ENCODE results near the gene UHRF2. TPM values are rescaled to one million over a fixed set of nuclear protein-coding genes. Genes with fewer than 3 reads are reported as not detected.

The UHRF2 gene
- total and polyA plus RNA-seq, 7 experiments from 2014 or later, result 11.4 to 117 (median 95.2) TPM

DNA sequence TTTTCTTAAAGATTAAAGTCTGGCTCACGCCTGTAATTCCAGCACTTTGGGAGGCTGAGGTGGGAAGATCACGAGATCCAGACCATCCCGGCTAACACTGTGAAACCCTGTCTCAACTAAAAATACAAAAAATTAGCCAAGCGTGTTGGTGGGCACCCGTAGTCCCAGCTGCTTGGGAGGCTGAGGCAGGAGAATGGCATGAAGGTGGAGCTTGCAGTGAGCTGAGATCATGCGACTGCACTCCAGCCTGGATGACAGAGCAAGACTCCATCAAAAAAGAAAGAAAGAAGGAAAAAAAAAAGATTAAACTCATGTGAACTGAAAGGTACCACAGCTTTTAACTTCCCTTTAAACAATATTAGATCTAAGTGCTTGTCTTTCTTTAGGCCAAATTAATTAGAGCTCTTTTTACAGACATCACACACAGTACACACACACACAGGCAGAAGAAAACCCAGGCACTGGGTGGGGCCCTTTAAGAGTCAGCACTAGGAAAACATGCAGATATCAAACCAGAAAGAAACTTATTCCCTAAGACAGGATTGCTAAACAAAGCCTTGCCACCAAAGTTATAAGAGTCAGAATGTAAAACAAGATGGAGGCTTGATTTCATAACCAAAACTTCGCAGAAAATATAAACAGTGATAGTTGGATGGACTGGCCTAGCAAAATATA, 29.3 kb upstream of the UHRF2 start:
- no peaks in the 10 kb centered on the region for H3K4me1 Mint-ChIP-seq
- no peaks in the 10 kb centered on the region for H3K36me3 ChIP-seq (ENCODE audit: control insufficient read depth in 2 of 3, insufficient read depth in 3 of 3, low read length in 3 of 3)
- intact Hi-C loops (cut with micrococcal nuclease), result no loop called here
- no peaks in the 10 kb centered on the region for H3K27me3 ChIP-seq (ENCODE audit: control insufficient read depth in 2 of 2, insufficient read depth in 2 of 2, low read length in 2 of 2)
- H3K27ac ChIP-seq (ENCODE audit: low read depth, low read length), result no peak overlapping the region
- H3K4me3 ChIP-seq (ENCODE audit: low read length), result no peak overlapping the region
- no peak overlapping the region for H3K27ac Mint-ChIP-seq
- POLR2A ChIA-PET, result interaction anchor here (1.1 kb wide), 1 partner anchor 30 kb away, joined by 4 read pairs; the partner anchor contains the start of gene UHRF2
- H3K27me3 Mint-ChIP-seq, result peaks cover 0 to 15% (median 0%) of the 10 kb centered on the region in 5 donors
- H3K36me3 Mint-ChIP-seq, result peaks cover 0 to 2% (median 0%) of the 10 kb centered on the region in 5 donors
- no peaks in the 10 kb centered on the region for H3K9me3 ChIP-seq (ENCODE audit: control insufficient read depth in 2 of 3, low read length in 3 of 3)
- H3K4me1 ChIP-seq (ENCODE audit: control insufficient read depth in 2 of 2, insufficient read depth in 2 of 2, low read length in 2 of 2), result no peaks in the 10 kb centered on the region
- H3K9me3 Mint-ChIP-seq, result peaks cover 0 to 11% (median 6%) of the 10 kb centered on the region in 11 donors
- DNase-seq (no peak), ATAC-seq (no peak)
- no peak overlapping the region for H3K4me3 Mint-ChIP-seq
- CTCF ChIA-PET, result no interaction called here

DNA sequence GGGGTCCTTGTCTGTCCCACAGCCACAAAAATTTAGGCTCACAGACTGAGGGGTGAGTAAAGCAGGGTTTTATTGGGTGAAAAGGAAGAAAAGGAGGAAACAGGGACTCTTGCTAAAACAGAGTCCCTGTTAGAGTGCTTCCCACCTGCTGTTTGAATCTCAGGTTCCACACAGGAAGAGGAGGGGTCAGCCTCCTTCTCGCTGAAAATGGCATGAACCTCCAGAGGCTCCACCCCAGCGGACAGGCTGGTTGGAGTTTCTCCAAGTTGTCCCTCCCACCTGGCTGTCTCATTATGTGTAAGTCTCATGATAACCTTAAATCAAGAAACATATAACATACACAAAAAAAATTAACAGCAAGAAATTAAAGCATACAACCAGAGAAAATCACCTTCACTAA, 28.3 kb upstream of the UHRF2 start:
- intact Hi-C loops (cut with micrococcal nuclease), result no loop called here
- Mint-ChIP-seq H3K9me3 (peaks cover 0 to 10% (median 6%) of the 10 kb centered on the region in 11 donors), H3K36me3 (peaks cover 0 to 2% (median 0%) of the 10 kb centered on the region in 5 donors), H3K27ac (no peak overlapping the region), H3K27me3 (peaks cover 0 to 10% (median 0%) of the 10 kb centered on the region in 5 donors), H3K4me1 (no peaks in the 10 kb centered on the region), H3K4me3 (no peak overlapping the region)
- ChIA-PET POLR2A (no interaction called here), CTCF (interaction anchor here (0.6 kb wide), 1 partner anchor 401 kb away, joined by 3 read pairs; no protein-coding TSS in a partner anchor)
- Histone ChIP-seq H3K36me3 (ENCODE audit: control insufficient read depth in 2 of 3, insufficient read depth in 3 of 3, low read length in 3 of 3) (no peaks in the 10 kb centered on the region), H3K4me3 (ENCODE audit: low read length) (no peak overlapping the region), H3K4me1 (ENCODE audit: control insufficient read depth in 2 of 2, insufficient read depth in 2 of 2, low read length in 2 of 2) (no peaks in the 10 kb centered on the region), H3K9me3 (ENCODE audit: control insufficient read depth in 2 of 3, low read length in 3 of 3) (no peaks in the 10 kb centered on the region), H3K27ac (ENCODE audit: low read depth, low read length) (no peak overlapping the region), H3K27me3 (ENCODE audit: control insufficient read depth in 2 of 2, insufficient read depth in 2 of 2, low read length in 2 of 2) (no peaks in the 10 kb centered on the region)
- no peak for ATAC-seq
- no peak for DNase-seq

- H3K27ac ChIP-seq (ENCODE audit: low read depth, low read length), result no peak overlapping the region
- CTCF ChIA-PET, result no interaction called here
- H3K36me3 Mint-ChIP-seq, result no peaks in the 10 kb centered on the region
- no peaks in the 10 kb centered on the region for H3K4me1 Mint-ChIP-seq
- no peaks in the 10 kb centered on the region for H3K27me3 ChIP-seq (ENCODE audit: control insufficient read depth in 2 of 2, insufficient read depth in 2 of 2, low read length in 2 of 2)
- H3K4me1 ChIP-seq (ENCODE audit: control insufficient read depth in 2 of 2, insufficient read depth in 2 of 2, low read length in 2 of 2), result no peaks in the 10 kb centered on the region
- H3K27ac Mint-ChIP-seq, result no peak overlapping the region
- H3K9me3 ChIP-seq (ENCODE audit: control insufficient read depth in 2 of 3, low read length in 3 of 3), result no peaks in the 10 kb centered on the region
- H3K9me3 Mint-ChIP-seq, result no peaks in the 10 kb centered on the region
- intact Hi-C loops (cut with micrococcal nuclease), result no loop called here
- peaks cover 0 to 25% (median 0%) of the 10 kb centered on the region in 5 donors for H3K27me3 Mint-ChIP-seq
- DNase-seq, result no peak
- H3K4me3 ChIP-seq (ENCODE audit: low read length), result no peak overlapping the region
- no peak overlapping the region for H3K4me3 Mint-ChIP-seq
- POLR2A ChIA-PET, result interaction anchor here (0.6 kb wide), 1 partner anchor 360 kb away, joined by 3 read pairs; no protein-coding TSS in a partner anchor
- H3K36me3 ChIP-seq (ENCODE audit: control insufficient read depth in 2 of 3, insufficient read depth in 3 of 3, low read length in 3 of 3), result no peaks in the 10 kb centered on the region
- no peak for ATAC-seq
These were observed 13.9 kb upstream of the UHRF2 start for GRCh38 chr9:6399071-6399470.

DNA sequence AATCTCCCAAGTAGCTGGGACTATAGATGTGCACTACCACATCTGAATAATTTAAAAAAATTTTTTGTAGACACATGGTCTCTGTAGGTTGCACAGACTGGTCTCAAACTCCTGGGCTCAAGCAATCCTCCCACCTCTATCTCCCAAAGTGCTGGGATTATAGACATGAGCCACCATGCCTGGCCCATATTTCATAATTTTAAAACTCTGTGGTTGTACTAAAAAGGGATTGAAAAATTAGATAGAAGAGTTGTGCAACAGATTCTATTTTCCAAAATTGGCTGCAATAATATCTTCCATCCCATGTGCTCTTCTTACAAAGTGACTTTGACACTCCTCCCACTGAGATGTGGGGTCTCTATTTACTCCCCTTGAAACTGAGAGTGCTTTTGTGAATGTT, 7.6 kb upstream of the UHRF2 start:
- Mint-ChIP-seq H3K27me3 (peaks cover 0 to 8% (median 0%) of the 10 kb centered on the region in 5 donors), H3K27ac (no peak overlapping the region), H3K9me3 (peaks cover 0 to 2% (median 0%) of the 10 kb centered on the region in 11 donors), H3K36me3 (peaks cover 0 to 7% (median 0%) of the 10 kb centered on the region in 5 donors), H3K4me3 (no peak overlapping the region), H3K4me1 (peaks cover 0 to 7% (median 0%) of the 10 kb centered on the region in 7 donors)
- intact Hi-C loops (cut with micrococcal nuclease), result no loop called here
- H3K27me3 ChIP-seq (ENCODE audit: control insufficient read depth in 2 of 2, insufficient read depth in 2 of 2, low read length in 2 of 2), result no peaks in the 10 kb centered on the region
- POLR2A ChIA-PET, result interaction anchor here (1.2 kb wide), 1 partner anchor 8 kb away, joined by 4 read pairs; the partner anchor contains the start of gene UHRF2
- DNase-seq, result no peak
- H3K27ac ChIP-seq (ENCODE audit: low read depth, low read length), result no peak overlapping the region
- H3K9me3 ChIP-seq (ENCODE audit: control insufficient read depth in 2 of 3, low read length in 3 of 3), result no peaks in the 10 kb centered on the region
- no peaks in the 10 kb centered on the region for H3K4me1 ChIP-seq (ENCODE audit: control insufficient read depth in 2 of 2, insufficient read depth in 2 of 2, low read length in 2 of 2)
- CTCF ChIA-PET, result no interaction called here
- H3K4me3 ChIP-seq (ENCODE audit: low read length), result no peak overlapping the region
- ATAC-seq, result no peak
- H3K36me3 ChIP-seq (ENCODE audit: control insufficient read depth in 2 of 3, insufficient read depth in 3 of 3, low read length in 3 of 3), result no peaks in the 10 kb centered on the region

DNA sequence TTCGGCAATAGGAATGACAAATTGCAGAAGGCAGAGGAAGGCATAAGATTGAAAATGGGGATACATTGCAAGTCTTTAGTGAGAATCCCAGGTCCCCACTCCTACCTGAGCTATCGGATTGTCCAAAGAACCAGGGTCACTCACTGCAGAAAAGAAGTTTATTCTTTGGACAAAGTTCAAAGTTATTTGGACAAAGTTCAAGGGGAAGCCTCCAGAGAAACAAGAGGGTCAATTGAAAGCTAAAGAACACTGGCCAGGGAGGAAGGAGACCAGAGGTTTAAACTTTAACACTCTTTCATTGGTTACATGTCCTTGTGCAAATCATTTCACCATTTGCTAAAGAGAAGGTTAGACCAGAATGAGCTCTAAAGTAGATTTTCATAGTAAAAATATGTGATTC, 5.2 kb upstream of the UHRF2 start:
- POLR2A ChIA-PET, result interaction anchor here (0.7 to 0.8 kb wide), 2 partner anchors 398 to 779 kb away, joined by 3 read pairs; partner anchors contain the start of gene RIC1
- no peaks in the 10 kb centered on the region for H3K36me3 ChIP-seq (ENCODE audit: control insufficient read depth in 2 of 3, insufficient read depth in 3 of 3, low read length in 3 of 3)
- ATAC-seq, result no peak
- H3K4me1 ChIP-seq (ENCODE audit: control insufficient read depth in 2 of 2, insufficient read depth in 2 of 2, low read length in 2 of 2), result peaks cover 0 to 4% of the 10 kb centered on the region in 2 donors
- Mint-ChIP-seq H3K36me3 (peaks cover 0 to 7% (median 0%) of the 10 kb centered on the region in 5 donors), H3K4me1 (peaks cover 0 to 7% (median 0%) of the 10 kb centered on the region in 7 donors), H3K27me3 (peaks cover 0 to 11% (median 0%) of the 10 kb centered on the region in 5 donors), H3K4me3 (no peak overlapping the region), H3K27ac (no peak overlapping the region), H3K9me3 (peaks cover 0 to 2% (median 0%) of the 10 kb centered on the region in 11 donors)
- CTCF ChIA-PET, result no interaction called here
- intact Hi-C loops (cut with micrococcal nuclease), result no loop called here
- no peak overlapping the region for H3K4me3 ChIP-seq (ENCODE audit: low read length)
- H3K27me3 ChIP-seq (ENCODE audit: control insufficient read depth in 2 of 2, insufficient read depth in 2 of 2, low read length in 2 of 2), result no peaks in the 10 kb centered on the region
- no peak for DNase-seq
- H3K27ac ChIP-seq (ENCODE audit: low read depth, low read length), result no peak overlapping the region
- H3K9me3 ChIP-seq (ENCODE audit: control insufficient read depth in 2 of 3, low read length in 3 of 3), result no peaks in the 10 kb centered on the region

DNA sequence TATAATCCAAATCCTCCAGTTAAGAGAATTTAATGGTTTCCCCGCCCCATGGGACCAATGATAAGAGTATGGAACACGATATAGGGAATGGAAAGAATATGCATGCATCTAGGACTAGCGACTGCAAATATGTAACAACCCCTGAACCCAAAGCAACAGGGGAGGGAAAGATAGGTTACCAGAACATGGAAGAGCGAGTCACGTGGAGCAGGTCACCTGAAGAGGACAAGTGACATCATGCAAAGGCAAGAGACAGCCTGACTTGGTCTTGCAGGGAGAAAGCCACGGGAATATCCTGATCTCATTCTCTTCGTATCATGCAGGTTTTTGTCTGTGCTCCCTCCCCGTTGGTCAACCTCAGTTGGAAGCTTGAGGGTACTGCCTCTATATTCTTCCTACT, 4.7 kb upstream of the UHRF2 start:
- peaks cover 0 to 7% (median 0%) of the 10 kb centered on the region in 5 donors for H3K36me3 Mint-ChIP-seq
- H3K4me3 ChIP-seq (ENCODE audit: low read length), result no peak overlapping the region
- ATAC-seq (no peak), DNase-seq (no peak)
- intact Hi-C loops (cut with micrococcal nuclease), result no loop called here
- H3K27ac Mint-ChIP-seq, result no peak overlapping the region
- H3K9me3 ChIP-seq (ENCODE audit: control insufficient read depth in 2 of 3, low read length in 3 of 3), result no peaks in the 10 kb centered on the region
- H3K9me3 Mint-ChIP-seq, result peaks cover 0 to 2% (median 0%) of the 10 kb centered on the region in 11 donors
- ChIA-PET POLR2A (no interaction called here), CTCF (no interaction called here)
- no peak overlapping the region for H3K27ac ChIP-seq (ENCODE audit: low read depth, low read length)
- H3K36me3 ChIP-seq (ENCODE audit: control insufficient read depth in 2 of 3, insufficient read depth in 3 of 3, low read length in 3 of 3), result no peaks in the 10 kb centered on the region
- H3K4me3 Mint-ChIP-seq, result peak overlapping the region in 1 of 10 donors; percentile 10
- H3K4me1 ChIP-seq (ENCODE audit: control insufficient read depth in 2 of 2, insufficient read depth in 2 of 2, low read length in 2 of 2), result peaks cover 0 to 4% of the 10 kb centered on the region in 2 donors
- H3K4me1 Mint-ChIP-seq, result peaks cover 0 to 7% (median 0%) of the 10 kb centered on the region in 7 donors
- H3K27me3 ChIP-seq (ENCODE audit: control insufficient read depth in 2 of 2, insufficient read depth in 2 of 2, low read length in 2 of 2), result no peaks in the 10 kb centered on the region
- H3K27me3 Mint-ChIP-seq, result peaks cover 0 to 11% (median 0%) of the 10 kb centered on the region in 5 donors

All from naive thymus-derived CD4-positive, alpha-beta T cell (primary cell).